HG02981 (cell line): Measurements from ENCODE around the gene STAG1.
"Not testable (repeated sequence)": the region's sequence is repeated elsewhere in the genome, so short reads cannot be mapped to it uniquely, and the experiment has no call there.

Experiments used
- ATAC-seq: cut with Tn5 transposase; IDR thresholded peaks from one replicate; pipeline ENCODE4 v1.9.1; 2021; ENCODE audit warnings: mild to moderate bottlenecking, moderate library complexity; ENCODE audit not compliant: unreplicated experiment

STAG1 gene

DNA sequence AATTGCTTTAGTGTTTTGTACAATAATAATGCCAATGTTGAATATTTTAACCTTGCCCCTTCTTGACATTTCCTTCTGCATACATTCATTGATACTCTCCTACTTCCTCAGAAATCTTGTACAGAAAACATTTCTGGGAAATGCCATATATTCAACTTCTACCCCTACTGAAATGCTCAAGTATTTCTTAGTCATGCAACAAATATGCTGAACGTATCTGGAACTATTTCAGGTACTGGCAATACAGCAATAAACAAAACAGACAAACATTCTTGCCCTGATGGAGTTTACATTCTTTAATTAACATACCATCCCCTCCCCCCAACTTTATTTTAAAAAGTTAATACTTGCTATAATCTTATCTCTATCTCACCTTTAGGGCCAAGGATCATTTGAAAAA is 147.2 kb downstream of the STAG1 start:
- ATAC-seq = no peak

DNA sequence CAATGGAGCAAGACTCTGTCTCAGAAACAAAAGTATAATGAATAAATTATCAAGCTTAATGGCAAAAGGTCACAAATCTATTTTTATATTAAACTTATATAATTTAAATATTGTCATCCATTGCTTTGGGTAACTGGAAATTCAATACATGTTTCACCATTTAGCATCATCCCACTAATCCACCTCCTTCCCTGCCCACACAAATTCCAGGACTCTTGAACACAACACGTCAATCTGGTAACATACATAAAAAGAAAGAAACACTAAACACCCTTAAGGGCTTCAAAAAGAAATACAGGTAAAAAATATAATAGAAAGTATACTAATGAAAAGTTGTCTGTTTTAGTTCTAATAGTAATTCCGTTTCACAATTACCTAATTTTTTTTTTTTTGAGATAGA is 149.4 kb downstream of the STAG1 start:
- no peak for ATAC-seq

- no peak for ATAC-seq
Observed at GRCh38 chr3:136595913-136596697, 156.1 kb downstream of the STAG1 start.

- ATAC-seq = no peak
Observed at GRCh38 chr3:136586580-136586979, 165.6 kb downstream of the STAG1 start.

DNA sequence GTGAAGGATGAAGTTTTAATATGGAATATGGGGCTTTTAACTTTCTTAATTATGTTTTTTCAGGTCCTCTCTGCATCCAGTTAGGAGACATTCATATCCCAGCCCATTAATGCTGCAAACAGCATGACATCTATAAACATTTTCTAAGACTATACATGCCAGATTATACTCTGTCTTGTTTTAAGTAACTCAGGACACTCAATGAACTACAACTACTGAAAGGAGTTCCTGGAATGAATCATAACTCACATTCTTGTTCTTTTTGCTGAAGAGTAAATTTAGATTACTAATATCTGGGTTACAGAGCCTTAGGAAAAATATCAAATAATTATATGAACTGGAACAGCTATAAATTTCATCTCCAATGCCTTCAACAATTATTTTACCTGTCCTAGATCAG is 167.4 kb downstream of the STAG1 start:
- ATAC-seq = no peak

DNA sequence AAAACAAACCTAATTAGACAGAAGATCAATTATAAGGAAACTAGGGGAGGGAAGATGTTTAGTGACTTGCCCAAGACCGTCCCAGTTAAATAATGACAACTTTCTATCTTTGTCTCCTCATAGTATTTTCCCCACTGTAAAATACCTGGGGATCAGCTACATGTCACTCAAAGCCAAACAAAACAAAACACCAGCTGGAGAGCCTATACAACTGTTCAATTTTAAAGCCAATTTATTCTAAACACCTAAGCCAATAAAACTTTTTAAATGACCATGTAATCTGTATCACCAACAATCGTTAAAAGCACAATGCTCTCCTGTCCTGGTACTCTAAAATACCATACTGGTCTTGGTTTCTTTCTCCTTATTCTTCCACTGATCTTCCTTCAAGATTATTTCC is 168.4 kb downstream of the STAG1 start:
- no peak for ATAC-seq

- no peak for ATAC-seq
Observed at GRCh38 chr3:136577791-136578190, 174.4 kb downstream of the STAG1 start.

GRCh38 chr3:136576279-136577009 is 175.7 kb downstream of the STAG1 start:
- ATAC-seq = no peak

DNA sequence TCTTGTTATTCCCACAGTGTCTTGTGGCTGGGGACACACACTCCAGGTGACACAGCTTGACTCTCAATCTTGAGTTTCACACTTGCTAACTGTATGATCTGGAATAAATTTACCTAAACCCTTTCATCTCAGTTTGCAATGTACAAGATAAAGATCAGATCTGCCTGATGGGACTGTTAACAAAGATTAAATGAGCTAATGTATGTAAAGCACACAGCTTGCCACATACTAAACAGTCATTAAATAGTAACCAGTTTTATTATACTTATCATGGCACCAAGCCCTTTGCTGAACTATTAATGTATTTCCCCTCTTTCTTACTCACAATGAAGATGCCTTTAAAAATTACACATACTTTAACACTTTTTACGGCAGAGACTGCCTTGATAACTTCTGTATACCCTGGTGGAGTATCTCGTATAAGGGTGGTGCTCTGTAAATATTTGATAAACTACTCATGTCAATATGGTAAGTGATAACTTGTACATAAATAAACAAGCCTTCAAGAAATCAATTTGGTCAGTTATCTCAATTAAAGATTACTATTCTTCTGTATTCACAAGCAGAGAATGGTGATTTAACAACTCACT is 184.5 kb downstream of the STAG1 start:
- ATAC-seq = no peak

GRCh38 chr3:136564962-136565361 is 187.2 kb downstream of the STAG1 start:
- not testable (repeated sequence) for ATAC-seq

DNA sequence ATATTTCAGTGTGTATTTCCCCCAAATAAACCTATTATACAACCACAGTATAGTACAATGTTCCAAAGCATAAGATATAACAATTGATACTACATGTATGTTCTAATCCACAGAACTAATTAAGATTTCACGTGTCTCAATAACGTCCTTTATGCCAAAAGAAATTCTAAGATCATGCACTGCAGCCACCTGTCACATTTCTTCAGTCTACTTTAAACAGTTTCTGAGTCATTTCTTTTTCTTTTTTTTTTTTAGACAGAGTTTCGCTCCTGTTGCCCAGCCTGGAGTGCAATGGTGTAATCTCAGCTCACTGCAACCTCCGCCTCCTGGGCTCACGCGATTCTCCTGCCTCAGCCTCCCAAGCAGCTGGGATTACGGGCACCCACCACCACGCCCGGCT is 190.2 kb downstream of the STAG1 start:
- no peak for ATAC-seq

DNA sequence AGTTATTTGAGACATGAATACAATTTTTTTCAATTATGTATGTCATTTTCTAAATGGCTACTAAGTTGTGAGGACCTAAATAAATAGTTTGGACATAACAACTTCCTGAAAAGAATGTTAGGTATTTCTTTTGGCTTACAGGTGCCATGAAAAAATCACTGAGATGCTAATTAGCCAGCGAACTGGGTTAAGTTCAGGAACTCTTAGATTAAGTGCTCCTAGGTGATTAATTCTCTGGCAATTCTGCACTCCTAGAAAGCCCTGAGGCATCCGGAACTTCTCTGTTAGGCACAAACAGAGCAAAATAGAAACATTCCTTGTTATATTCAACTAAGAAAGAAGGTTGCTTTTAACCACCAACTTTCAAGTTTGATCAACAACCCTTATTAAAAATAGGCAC is 192.3 kb downstream of the STAG1 start:
- no peak for ATAC-seq

GRCh38 chr3:136549461-136549860 is 202.7 kb downstream of the STAG1 start:
- ATAC-seq = not testable (repeated sequence)

DNA sequence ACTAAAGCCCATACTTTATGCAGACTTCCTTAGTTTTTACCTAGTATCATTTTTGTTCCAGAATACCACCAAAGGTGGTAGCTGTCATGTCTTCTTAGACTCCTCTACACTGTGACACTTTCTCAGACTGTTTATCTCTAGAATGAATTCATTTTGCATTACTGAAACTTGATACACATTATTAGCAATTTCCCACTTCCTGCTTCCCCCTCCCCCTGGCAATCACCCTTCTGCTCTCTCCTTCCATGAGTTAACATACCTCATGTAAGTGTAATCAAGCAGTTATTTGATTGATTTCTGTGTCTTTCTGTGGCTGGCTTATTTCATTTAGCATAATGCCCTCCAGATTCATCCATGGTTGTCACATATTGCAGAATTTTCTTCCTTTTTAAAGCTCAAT is 204.9 kb downstream of the STAG1 start:
- no peak for ATAC-seq

GRCh38 chr3:136546720-136547119 is 205.5 kb downstream of the STAG1 start:
- no peak for ATAC-seq

DNA sequence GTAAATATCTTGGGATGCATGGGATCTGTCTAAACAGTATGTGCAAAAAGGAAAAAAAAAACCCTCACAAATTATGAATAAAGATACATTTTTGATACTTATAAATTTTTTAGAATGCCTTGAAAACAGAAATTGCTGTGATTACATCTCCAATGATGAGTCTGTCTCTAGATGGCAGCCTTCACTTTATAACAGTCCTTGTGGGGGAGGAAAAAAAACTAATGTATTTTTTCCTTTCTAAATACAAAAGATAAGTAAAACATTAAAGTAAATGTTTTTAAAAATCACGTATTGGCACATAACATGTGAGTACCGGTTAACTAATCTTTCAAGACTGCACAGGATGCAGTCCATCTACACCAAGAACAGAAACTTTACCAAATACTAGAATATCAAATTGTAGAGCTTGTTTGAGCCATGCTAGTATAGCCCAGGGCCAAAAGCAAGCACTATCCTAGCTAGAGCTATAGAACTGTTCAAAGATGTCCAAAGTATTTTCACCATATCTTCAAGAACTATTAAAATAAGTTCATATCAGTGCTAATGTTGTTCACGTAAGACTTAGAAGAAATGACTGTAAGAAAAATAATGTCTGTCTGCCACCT is 206.4 kb downstream of the STAG1 start:
- ATAC-seq = no peak

DNA sequence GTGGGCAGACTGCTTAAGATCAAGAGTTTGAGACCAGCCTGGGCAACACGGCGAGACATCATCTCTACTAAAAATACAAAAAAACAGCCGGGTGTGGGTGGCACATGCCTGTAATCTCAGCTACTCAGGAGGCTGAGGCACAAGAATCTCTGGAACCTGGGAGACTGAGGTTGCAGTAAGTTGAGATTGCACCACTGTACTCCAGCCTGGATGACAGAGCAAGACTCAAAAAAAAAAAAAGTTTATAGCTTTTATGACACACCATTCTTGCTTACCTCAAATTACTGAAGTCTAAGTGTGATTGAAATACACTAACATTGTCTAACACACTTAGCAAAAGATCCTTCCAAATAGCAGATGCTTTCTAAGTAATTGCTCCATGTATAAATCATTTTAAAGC is 207.6 kb downstream of the STAG1 start:
- no peak for ATAC-seq

- no peak for ATAC-seq
Observed at GRCh38 chr3:136543385-136543784, 208.8 kb downstream of the STAG1 start.

DNA sequence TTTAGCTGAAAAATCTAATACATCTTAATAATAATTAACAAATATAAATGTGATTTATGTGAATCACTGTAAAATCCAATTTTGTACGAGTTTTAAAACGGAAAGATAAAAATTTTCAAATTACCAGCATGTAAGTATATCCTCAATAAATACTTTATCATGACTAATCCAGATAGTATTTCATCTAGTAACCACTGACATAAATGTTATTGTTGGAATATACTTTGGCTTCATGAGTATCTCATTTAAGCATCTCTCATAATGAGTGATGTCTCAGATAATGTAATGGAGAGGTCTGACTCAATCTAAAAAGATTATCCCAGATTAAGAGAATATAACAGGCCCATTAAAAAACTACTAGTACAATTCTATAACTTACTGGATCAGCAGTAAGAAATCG is 216.3 kb downstream of the STAG1 start:
- no peak for ATAC-seq

GRCh38 chr3:136532766-136533165 is 219.4 kb downstream of the STAG1 start:
- no peak for ATAC-seq

- no peak for ATAC-seq
Observed at GRCh38 chr3:136518102-136518501, 234.1 kb downstream of the STAG1 start.

DNA sequence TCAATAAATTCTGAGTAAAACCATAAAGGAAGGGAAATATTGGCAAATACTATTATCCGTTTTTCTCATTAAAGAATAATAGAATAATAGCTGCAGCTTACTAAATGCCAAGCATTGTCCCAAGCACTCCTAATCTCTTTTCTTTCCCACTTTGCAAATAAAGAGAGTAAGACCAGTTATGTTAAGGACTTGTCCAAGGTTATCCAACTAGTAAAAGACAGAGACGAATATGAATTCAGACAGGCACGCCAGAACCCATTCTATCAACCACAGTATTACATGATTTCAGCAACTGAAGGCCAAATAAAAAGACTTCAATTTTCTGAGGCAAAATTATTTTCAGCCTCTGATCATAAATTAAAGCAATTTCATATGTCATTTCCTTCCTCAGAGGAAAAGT is 235.5 kb downstream of the STAG1 start:
- no peak for ATAC-seq
